Panc1 (cell line): Measurements from ENCODE around the gene FBXW8. TPM values are rescaled to one million over a fixed set of nuclear protein-coding genes. Genes with fewer than 3 reads are reported as not detected.

Experiments
- ATAC-seq: fragments of 200-7000 bp; cut with Tn5 transposase; 2 replicates; pipeline ENCODE4 v1.9.1; 2020; ENCODE audit warnings: mild to moderate bottlenecking, moderate library complexity
- BruUV-seq: library from RNA; stranded (reverse); fragments of 400-500 nt; replicated peaks from 2 replicates; lab custom pipeline; 2021; lab: Mats Ljungman, UMichigan
- CTCF ChIA-PET: fragments of 300-600 bp; sonication (Branson Sonifier 250); formaldehyde crosslinking; loops from one replicate; lab custom pipeline; 2022; ENCODE audit warnings: antibody characterized with exemption; lab: Charles Lee
- POLR2A ChIA-PET: fragments of 300-600 bp; sonication (Branson Sonifier 250); formaldehyde crosslinking; loops from one replicate; lab custom pipeline; 2022; ENCODE audit warnings: antibody characterized with exemption; lab: Charles Lee
- DNase-seq: peaks from one replicate; pipeline ENCODE4 v3.0.0-alpha.2; 2010; ENCODE audit warnings: low read depth, low spot score
- H3K27ac ChIP-seq: 2 replicates; pipeline ENCODE4 v1.5.1; 2011; ENCODE audit warnings: mild to moderate bottlenecking, low read length, inconsistent platforms
- H3K27me3 ChIP-seq: fragments of 200-500 bp; sonication (Bioruptor generic); 2 replicates; pipeline ENCODE4 v1.6.0; 2014; ENCODE audit warnings: low read length, inconsistent platforms; ENCODE audit not compliant: control insufficient read depth, insufficient read depth
- H3K36me3 ChIP-seq: fragments of 200-500 bp; sonication (Bioruptor generic); 2 replicates; pipeline ENCODE4 v1.5.1; 2014; ENCODE audit warnings: inconsistent platforms, mild to moderate bottlenecking, low read length, moderate library complexity; ENCODE audit not compliant: control insufficient read depth, insufficient read depth
- H3K4me1 ChIP-seq: 2 replicates; pipeline ENCODE4 v1.5.1; 2011; ENCODE audit warnings: inconsistent platforms, mild to moderate bottlenecking, low read length, moderate library complexity; ENCODE audit not compliant: control insufficient read depth, insufficient read depth
- H3K4me3 ChIP-seq, 2 experiments: 2 replicates each; pipeline ENCODE4 v1.5.1; 2011 to 2012; ENCODE audit warnings: low read depth in 2 of 2, low read length in 2 of 2, mild to moderate bottlenecking in 2 of 2, inconsistent platforms in 1 of 2, moderate library complexity in 1 of 2
- H3K9me3 ChIP-seq: fragments of 200-500 bp; sonication (Bioruptor generic); 2 replicates; pipeline ENCODE4 v1.5.1; 2014; ENCODE audit warnings: low read depth, mild to moderate bottlenecking, inconsistent platforms, low read length, moderate library complexity; ENCODE audit not compliant: control insufficient read depth, insufficient read depth
- POLR2AphosphoS5 ChIP-seq: IDR thresholded peaks from 2 replicates; pipeline ENCODE4 v1.6.1; 2012; ENCODE audit warnings: mild to moderate bottlenecking, low read depth, low read length, moderate library complexity
- SIN3A ChIP-seq: IDR thresholded peaks from 2 replicates; pipeline ENCODE4 v1.6.1; 2012; ENCODE audit warnings: low read depth, mild to moderate bottlenecking, low read length, moderate library complexity, borderline replicate concordance; ENCODE audit not compliant: insufficient read depth
- TCF7L2 ChIP-seq: IDR thresholded peaks from 2 replicates; pipeline ENCODE4 v1.6.1; 2011; ENCODE audit warnings: mild to moderate bottlenecking, low read depth, low read length, inconsistent platforms
- in situ Hi-C: cut with HindIII; loops from 2 replicates; pipeline ENCODE4 v1.10.0; 2016; ENCODE audit warnings: low sequenced_read_pairs, low pct_unique_long_range_greater_than_20kb
- intact Hi-C: fragments of 100-400 bp; cut with micrococcal nuclease; formaldehyde crosslinking; loops from one replicate; pipeline ENCODE4 v1.10.0; 2022; ENCODE audit not compliant: unreplicated experiment
- total RNA-seq: library from RNA; stranded (reverse); gene quantifications from one replicate; pipeline ENCODE4 v1.2.1, GENCODE V29; 2021; ENCODE audit not compliant: unreplicated experiment
- TF ChIP-seq, protein P1 (sequence below), 2 experiments: IDR thresholded peaks; 2 replicates each; pipeline ENCODE4 v1.6.1; 2011 to 2012; ENCODE audit warnings: low read depth in 2 of 2, control low read depth in 1 of 2, low read length in 1 of 2, mild to moderate bottlenecking in 1 of 2, moderate library complexity in 1 of 2; ENCODE audit not compliant: insufficient read depth in 1 of 2
- TF ChIP-seq, protein P2 (sequence below): fragments of 450-650 bp; IDR thresholded peaks from 2 replicates; pipeline ENCODE4 v1.5.1; 2017; ENCODE audit warnings: mild to moderate bottlenecking

The FBXW8 gene
- total RNA-seq, 1 experiment from 2014 or later = 18.0 TPM

DNA sequence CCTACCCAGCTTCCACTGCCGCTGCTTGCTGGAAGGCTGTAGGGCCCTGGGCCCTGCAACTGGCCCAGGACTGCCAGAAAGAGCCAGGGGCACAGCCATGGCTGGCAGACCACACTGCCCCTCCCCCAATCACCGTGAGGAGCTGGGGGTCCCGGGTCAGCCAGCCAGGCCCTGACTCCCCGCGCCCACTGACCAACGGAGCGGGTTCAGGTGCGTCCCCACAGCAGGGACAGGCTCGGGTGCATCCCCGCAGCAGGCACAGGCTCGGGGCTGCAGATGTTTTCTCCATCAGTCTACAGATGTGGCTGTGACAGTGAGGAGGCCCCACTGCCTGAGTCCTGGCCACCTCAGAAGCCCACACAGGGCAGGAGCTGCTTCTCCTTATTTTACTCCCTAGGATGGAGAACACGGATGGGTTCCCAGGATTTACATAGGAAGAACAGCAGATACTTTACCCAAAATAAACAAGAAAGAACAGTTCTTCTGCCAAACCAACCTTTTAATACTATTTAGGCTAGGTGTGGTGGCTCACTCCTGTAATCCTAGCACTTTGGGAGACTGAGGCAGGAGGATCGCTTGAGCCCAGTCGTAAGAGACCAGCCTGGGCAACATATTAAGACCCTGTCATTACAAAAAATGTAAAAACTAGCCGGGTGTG is 127.4 kb downstream of the FBXW8 start:
- POLR2A ChIA-PET = no interaction called here
- in situ Hi-C loops = no loop called here
- CTCF ChIA-PET = no interaction called here
- ATAC-seq = no peak
- Histone ChIP-seq H3K4me1 (peaks cover 5% of the 10 kb centered on the region; the same call in 1 of the 2 replicates), H3K4me3 (no peak overlapping the region), H3K9me3 (no peaks in the 10 kb centered on the region), H3K27me3 (no peaks in the 10 kb centered on the region), H3K36me3 (no peaks in the 10 kb centered on the region), H3K27ac (no peak overlapping the region)
- DNase-seq = no peak
- intact Hi-C loops = no loop called here
- no TSS peak for BruUV-seq
- TF ChIP-seq, protein P1, sequence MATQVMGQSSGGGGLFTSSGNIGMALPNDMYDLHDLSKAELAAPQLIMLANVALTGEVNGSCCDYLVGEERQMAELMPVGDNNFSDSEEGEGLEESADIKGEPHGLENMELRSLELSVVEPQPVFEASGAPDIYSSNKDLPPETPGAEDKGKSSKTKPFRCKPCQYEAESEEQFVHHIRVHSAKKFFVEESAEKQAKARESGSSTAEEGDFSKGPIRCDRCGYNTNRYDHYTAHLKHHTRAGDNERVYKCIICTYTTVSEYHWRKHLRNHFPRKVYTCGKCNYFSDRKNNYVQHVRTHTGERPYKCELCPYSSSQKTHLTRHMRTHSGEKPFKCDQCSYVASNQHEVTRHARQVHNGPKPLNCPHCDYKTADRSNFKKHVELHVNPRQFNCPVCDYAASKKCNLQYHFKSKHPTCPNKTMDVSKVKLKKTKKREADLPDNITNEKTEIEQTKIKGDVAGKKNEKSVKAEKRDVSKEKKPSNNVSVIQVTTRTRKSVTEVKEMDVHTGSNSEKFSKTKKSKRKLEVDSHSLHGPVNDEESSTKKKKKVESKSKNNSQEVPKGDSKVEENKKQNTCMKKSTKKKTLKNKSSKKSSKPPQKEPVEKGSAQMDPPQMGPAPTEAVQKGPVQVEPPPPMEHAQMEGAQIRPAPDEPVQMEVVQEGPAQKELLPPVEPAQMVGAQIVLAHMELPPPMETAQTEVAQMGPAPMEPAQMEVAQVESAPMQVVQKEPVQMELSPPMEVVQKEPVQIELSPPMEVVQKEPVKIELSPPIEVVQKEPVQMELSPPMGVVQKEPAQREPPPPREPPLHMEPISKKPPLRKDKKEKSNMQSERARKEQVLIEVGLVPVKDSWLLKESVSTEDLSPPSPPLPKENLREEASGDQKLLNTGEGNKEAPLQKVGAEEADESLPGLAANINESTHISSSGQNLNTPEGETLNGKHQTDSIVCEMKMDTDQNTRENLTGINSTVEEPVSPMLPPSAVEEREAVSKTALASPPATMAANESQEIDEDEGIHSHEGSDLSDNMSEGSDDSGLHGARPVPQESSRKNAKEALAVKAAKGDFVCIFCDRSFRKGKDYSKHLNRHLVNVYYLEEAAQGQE (IDR thresholded peaks at IDR 0.05; ENCODE audit: insufficient read depth in 1 of 2, low read depth in 2 of 2, low read length in 1 of 2) = no peak
- TF ChIP-seq POLR2AphosphoS5 (no peak), SIN3A (no peak), TCF7L2 (no peak)
- TF ChIP-seq, protein P2, sequence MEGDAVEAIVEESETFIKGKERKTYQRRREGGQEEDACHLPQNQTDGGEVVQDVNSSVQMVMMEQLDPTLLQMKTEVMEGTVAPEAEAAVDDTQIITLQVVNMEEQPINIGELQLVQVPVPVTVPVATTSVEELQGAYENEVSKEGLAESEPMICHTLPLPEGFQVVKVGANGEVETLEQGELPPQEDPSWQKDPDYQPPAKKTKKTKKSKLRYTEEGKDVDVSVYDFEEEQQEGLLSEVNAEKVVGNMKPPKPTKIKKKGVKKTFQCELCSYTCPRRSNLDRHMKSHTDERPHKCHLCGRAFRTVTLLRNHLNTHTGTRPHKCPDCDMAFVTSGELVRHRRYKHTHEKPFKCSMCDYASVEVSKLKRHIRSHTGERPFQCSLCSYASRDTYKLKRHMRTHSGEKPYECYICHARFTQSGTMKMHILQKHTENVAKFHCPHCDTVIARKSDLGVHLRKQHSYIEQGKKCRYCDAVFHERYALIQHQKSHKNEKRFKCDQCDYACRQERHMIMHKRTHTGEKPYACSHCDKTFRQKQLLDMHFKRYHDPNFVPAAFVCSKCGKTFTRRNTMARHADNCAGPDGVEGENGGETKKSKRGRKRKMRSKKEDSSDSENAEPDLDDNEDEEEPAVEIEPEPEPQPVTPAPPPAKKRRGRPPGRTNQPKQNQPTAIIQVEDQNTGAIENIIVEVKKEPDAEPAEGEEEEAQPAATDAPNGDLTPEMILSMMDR = no peak

DNA sequence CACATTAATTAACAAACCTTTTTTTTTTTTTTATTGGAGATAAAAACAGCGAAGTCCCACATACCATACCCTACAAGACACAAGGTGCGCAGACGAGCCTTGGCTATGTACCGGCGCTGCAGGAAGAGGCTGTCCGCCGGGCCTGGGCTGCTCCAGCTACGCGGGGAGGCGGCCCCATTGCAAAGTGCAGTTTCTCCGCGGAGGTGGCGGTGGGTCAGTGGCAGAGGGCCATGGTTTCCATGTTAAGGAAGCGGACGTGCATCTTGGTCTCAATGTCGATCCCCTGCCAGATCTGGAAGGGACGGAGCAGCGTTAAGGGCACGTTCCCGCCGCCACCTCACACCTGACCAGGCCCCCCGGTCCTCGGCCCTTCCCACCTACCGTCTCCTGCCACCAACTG is 128.2 kb downstream of the FBXW8 start:
- DNase-seq = no peak
- ChIA-PET POLR2A (no interaction called here), CTCF (no interaction called here)
- H3K36me3 ChIP-seq = no peaks in the 10 kb centered on the region
- no peak overlapping the region for H3K4me3 ChIP-seq
- ATAC-seq = no peak
- H3K27me3 ChIP-seq = no peaks in the 10 kb centered on the region
- H3K4me1 ChIP-seq = peaks cover 5% of the 10 kb centered on the region; the same call in 1 of the 2 replicates
- H3K9me3 ChIP-seq = no peaks in the 10 kb centered on the region
- intact Hi-C loops (no loop called here), in situ Hi-C loops (no loop called here)
- no TSS peak for BruUV-seq
- H3K27ac ChIP-seq = no peak overlapping the region
- TF ChIP-seq POLR2AphosphoS5 (no peak), TCF7L2 (no peak), SIN3A (no peak)
- TF ChIP-seq, protein P2 = no peak
- TF ChIP-seq, protein P1 (IDR thresholded peaks at IDR 0.05; ENCODE audit: insufficient read depth in 1 of 2, low read depth in 2 of 2, low read length in 1 of 2) = no peak
